ENCODE data around the gene CRKL.

Gene CRKL

DNA sequence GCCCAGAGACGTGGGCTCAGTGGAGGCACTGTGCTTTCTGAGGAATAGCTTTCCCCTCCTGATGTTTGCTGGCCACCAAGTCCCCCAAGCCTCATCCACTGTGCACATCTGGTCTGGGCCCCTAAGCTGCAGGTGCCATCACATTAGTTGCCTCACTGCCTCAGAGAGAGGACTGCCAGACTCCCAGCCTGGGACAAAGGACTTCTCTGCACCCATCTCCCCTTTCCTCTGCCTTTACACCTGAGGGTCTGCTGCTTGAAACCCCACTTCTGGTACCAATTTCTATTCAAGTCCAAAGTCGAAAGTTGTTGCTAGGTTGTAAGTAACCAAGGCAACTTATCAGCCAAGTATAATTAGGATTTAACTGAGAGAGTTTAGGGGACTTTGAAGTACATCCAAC lies 61.2 kb downstream of the CRKL start:
- TF ChIP-seq, protein P1, sequence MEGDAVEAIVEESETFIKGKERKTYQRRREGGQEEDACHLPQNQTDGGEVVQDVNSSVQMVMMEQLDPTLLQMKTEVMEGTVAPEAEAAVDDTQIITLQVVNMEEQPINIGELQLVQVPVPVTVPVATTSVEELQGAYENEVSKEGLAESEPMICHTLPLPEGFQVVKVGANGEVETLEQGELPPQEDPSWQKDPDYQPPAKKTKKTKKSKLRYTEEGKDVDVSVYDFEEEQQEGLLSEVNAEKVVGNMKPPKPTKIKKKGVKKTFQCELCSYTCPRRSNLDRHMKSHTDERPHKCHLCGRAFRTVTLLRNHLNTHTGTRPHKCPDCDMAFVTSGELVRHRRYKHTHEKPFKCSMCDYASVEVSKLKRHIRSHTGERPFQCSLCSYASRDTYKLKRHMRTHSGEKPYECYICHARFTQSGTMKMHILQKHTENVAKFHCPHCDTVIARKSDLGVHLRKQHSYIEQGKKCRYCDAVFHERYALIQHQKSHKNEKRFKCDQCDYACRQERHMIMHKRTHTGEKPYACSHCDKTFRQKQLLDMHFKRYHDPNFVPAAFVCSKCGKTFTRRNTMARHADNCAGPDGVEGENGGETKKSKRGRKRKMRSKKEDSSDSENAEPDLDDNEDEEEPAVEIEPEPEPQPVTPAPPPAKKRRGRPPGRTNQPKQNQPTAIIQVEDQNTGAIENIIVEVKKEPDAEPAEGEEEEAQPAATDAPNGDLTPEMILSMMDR (conservative IDR thresholded peaks at IDR 0.05), result no peak
- TF ChIP-seq ZFX (IDR thresholded peaks at IDR 0.05), result no peak

DNA sequence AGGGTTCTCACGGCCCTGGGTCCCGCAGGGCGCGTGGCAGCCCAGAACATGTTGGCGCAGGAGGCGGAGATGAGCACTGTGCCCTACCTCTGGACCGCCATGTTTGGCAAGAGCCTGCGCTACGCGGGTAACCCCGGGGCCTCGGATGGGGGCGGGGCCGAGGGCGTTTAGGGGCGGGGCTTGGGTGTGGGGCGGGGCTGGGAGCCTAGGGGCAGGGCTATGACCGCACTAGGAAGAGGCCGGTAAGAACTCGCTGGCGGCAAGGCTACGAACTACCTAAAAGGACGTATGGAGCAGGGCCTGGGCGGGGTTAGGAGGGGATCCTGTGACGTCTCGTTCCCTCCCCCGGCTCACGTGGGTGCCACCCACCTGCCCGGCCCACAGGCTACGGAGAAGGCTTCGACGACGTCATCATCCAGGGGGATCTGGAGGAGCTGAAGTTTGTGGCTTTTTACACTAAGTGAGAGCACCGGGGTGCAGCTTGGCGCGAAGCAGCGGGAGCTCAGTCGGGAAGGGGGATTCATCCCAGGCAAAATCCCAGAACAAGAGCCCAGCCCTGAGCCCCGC lies 62.1 kb downstream of the CRKL start:
- H3K27ac ChIP-seq, result no peak overlapping the region
- TF ChIP-seq, protein P1 (conservative IDR thresholded peaks at IDR 0.05), result no peak
- TF ChIP-seq ZFX (IDR thresholded peaks at IDR 0.05), result no peak

More for the DNA sequence above, 61.2 kb downstream of the CRKL start:
- H3K27ac ChIP-seq, result no peak overlapping the region

DNA sequence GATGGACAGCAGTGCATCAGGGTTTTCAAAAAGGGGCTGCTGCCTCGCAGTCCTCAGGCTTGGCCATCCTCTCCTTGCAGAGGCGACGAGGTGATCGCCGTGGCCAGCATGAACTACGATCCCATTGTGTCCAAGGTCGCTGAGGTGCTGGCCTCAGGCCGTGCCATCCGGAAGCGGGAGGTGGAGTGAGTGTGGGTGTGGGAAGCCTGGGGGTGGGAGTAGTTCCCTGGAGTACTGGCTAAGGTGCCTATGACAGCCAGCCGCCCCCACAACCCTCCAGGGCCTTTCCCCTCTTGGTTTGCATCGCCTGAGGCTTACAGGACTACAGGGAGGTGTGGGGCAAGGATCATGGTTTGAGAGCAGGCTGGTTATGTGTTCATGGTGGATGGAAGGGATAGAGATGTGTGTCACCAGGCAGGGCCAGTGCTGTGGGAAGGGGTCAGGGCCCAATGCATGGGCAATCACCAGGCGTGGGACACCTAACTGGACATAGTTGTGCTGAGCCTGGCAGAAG lies 62.8 kb downstream of the CRKL start:
- TF ChIP-seq ZFX (IDR thresholded peaks at IDR 0.05), result no peak
- TF ChIP-seq, protein P1 (conservative IDR thresholded peaks at IDR 0.05), result no peak
- no peak overlapping the region for H3K27ac ChIP-seq

DNA sequence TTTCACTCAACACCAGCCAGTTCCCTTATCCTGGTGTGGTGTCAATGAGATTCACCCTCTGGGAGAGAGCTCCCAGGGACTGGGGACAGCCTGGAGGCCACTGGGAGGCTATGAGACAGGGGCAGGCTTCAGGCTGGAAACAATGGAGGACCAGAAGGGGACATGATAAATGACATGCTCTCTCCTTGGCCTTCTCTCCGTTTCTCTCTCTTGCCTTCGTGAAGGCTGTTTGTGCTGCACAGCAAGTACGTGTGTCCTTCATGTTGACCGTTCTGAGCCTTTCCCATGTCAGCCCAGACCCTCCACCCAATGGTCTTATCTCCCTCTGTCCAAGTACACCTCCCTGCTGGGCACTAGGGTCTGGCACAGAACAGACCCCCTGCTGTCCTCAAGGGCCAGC lies 63.3 kb downstream of the CRKL start:
- TF ChIP-seq, protein P1 (conservative IDR thresholded peaks at IDR 0.05), result no peak
- TF ChIP-seq ZFX (IDR thresholded peaks at IDR 0.05), result no peak
- H3K27ac ChIP-seq, result no peak overlapping the region

DNA sequence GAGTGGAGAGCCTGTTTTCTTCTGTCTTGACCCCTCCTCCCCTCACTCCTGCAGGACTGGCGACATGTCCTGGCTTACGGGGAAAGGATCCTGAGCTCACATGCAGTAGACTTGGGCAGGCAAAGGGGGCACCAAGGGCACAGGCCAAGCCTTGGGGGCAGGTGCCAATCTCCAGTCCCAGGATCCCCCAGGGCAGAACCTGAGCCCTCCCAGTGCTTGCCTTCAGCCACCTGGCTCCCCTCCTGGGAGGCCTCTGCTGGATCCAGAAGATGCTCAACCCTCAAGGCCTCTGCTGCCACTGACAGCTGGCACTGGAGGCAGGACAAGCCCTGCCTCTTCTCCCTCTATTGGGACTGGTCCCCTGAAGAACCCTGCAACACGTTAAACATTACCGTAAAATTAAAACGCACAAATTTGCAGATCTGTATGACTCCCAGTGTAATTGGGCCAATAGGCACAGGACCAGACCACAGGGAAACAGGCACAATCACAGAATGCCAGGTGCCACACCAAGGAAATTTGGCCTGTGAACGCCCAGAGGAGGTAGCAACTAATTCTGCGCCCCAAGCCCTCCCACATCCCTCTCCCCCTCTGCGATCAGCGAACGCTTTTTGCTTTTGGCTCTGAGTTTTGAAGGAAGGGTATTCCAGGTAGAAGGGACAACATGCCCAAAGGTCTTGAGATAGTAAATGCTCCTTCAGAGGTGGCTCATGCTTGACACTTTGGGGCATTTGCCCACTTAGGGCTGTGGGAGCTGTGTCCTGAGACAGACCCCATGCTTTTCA lies 63.9 kb downstream of the CRKL start:
- TF ChIP-seq, protein P1 (conservative IDR thresholded peaks at IDR 0.05), result no peak
- TF ChIP-seq ZFX (IDR thresholded peaks at IDR 0.05), result no peak
- peak overlapping the region; percentile 93 for H3K27ac ChIP-seq

DNA sequence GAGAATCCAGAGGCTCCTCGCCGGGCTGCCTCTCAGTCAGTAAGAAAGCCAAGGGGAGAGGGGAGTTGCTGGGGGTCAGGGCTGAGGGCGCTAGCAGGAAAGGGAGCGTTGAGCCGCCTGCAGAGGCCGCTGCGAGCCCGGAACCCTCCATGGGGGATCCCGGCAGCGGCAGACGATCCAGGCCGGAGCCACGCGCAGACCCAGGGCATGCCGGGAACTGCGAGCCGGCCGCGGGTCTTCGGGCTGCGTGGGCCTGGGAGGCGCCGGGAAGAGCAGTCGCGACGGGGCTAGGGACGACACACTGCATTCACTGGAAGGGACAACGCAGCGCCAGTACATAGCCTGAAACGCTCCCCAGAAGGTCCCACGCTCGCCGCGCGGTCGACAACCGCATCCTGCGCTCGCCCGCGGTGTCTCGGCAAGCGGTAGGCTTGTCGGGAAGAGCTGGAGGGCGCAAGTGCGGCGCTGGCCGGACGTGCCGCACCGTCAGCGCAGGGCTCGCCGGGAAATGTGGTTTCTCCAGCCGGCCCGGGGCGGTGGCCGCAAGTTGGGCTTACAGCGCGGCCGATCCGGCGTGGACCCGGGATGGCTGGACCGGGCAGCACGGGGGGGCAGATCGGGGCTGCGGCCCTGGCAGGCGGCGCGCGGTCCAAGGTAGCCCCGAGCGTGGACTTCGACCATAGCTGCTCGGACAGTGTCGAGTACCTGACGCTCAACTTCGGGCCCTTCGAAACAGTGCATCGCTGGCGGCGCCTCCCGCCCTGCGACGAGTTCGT lies 64.8 kb downstream of the CRKL start, which contains the start of gene LZTR1:
LZTR1 (plus strand) TSS at position 511 of the 776 bp plus-strand sequence; CDS start at position 586, 75 bp downstream.
- H3K27ac ChIP-seq, result peak within 1 kb of the TSS; percentile 93
- TF ChIP-seq, protein P1 (conservative IDR thresholded peaks at IDR 0.05), result no peak; the same call in 1 of the 2 replicates
- peak; percentile 98 for TF ChIP-seq ZFX (IDR thresholded peaks at IDR 0.05)

All from C4-2B (cell line).